OCI-LY1 (cell line): ENCODE measurements around the gene DACT2.

Source experiments
- H2AFZ ChIP-seq: fragments of 200-600 bp; sonication (generic), shearing (Covaris generic); 2 replicates; pipeline ENCODE4 v1.6.0; 2014; ENCODE audit warnings: antibody characterized with exemption, mild to moderate bottlenecking, low read length
- H3F3A ChIP-seq: fragments of 200-600 bp; sonication (generic), shearing (Covaris generic); 2 replicates; pipeline ENCODE4 v1.6.0; 2014; ENCODE audit warnings: mild to moderate bottlenecking, antibody characterized with exemption, low read length, moderate library complexity; ENCODE audit not compliant: insufficient read depth
- H3K27ac ChIP-seq: fragments of 200-600 bp; sonication (generic); 2 replicates; pipeline ENCODE4 v1.5.1; 2014; ENCODE audit warnings: low read length, mixed run types, mild to moderate bottlenecking, low read depth; ENCODE audit not compliant: poor library complexity, severe bottlenecking
- H3K27me3 ChIP-seq: fragments of 200-600 bp; sonication (generic); 2 replicates; pipeline ENCODE4 v1.6.0; 2014; ENCODE audit warnings: antibody characterized with exemption, mild to moderate bottlenecking, low read length, moderate library complexity; ENCODE audit not compliant: insufficient read depth
- H3K36me3 ChIP-seq: fragments of 200-600 bp; sonication (generic); 2 replicates; pipeline ENCODE4 v1.6.1; 2014; ENCODE audit warnings: mild to moderate bottlenecking, antibody characterized with exemption, low read length, moderate library complexity, mixed read lengths; ENCODE audit not compliant: insufficient read depth
- H3K4me1 ChIP-seq: fragments of 200-600 bp; sonication (generic); 2 replicates; pipeline ENCODE4 v1.5.1; 2014; ENCODE audit warnings: mild to moderate bottlenecking, low read length, moderate library complexity; ENCODE audit not compliant: insufficient read depth, severe bottlenecking
- H3K4me2 ChIP-seq: fragments of 200-600 bp; sonication (generic), shearing (Covaris generic); 2 replicates; pipeline ENCODE4 v1.6.1; 2014; ENCODE audit warnings: low read length
- H3K4me3 ChIP-seq: fragments of 200-600 bp; sonication (generic); 2 replicates; pipeline ENCODE4 v1.5.1; 2014; ENCODE audit warnings: low read length, low read depth, mild to moderate bottlenecking, mixed read lengths; ENCODE audit not compliant: poor library complexity, severe bottlenecking
- H3K79me2 ChIP-seq: fragments of 200-600 bp; shearing (Covaris generic); 2 replicates; pipeline ENCODE4 v1.6.1; 2016; ENCODE audit warnings: mixed run types, low read length, mixed read lengths; ENCODE audit not compliant: insufficient read depth
- H3K9ac ChIP-seq: fragments of 200-600 bp; sonication (generic), shearing (Covaris generic); 2 replicates; pipeline ENCODE4 v1.6.1; 2014; ENCODE audit warnings: mild to moderate bottlenecking, low read length, mixed read lengths
- H3K9me2 ChIP-seq: fragments of 200-600 bp; sonication (generic), shearing (Covaris generic); 2 replicates; pipeline ENCODE4 v1.6.1; 2014; ENCODE audit warnings: low read depth, mild to moderate bottlenecking, low read length, mixed read lengths
- H3K9me3 ChIP-seq: fragments of 200-600 bp; shearing (Covaris generic); 2 replicates; pipeline ENCODE4 v1.6.1; 2014; ENCODE audit warnings: low read length, mixed read lengths
- H4K20me1 ChIP-seq: fragments of 200-600 bp; sonication (generic), shearing (Covaris generic); 2 replicates; pipeline ENCODE4 v1.6.0; 2016; ENCODE audit warnings: mild to moderate bottlenecking, low read length; ENCODE audit not compliant: insufficient read depth
- EZH2 ChIP-seq: fragments of 200-600 bp; sonication (generic), shearing (Covaris generic); IDR thresholded peaks from 2 replicates; pipeline ENCODE4 v1.8.0; 2017; ENCODE audit warnings: borderline replicate concordance, mixed run types, mild to moderate bottlenecking, antibody characterized with exemption, low read length, moderate library complexity, mixed read lengths
- TF ChIP-seq, protein P1 (sequence below): fragments of 200-600 bp; sonication (generic), shearing (Covaris generic); IDR thresholded peaks from 2 replicates; pipeline ENCODE4 v1.5.1; 2017; ENCODE audit warnings: mild to moderate bottlenecking, antibody characterized with exemption, low read length, moderate library complexity, mixed read lengths

The DACT2 gene

DNA sequence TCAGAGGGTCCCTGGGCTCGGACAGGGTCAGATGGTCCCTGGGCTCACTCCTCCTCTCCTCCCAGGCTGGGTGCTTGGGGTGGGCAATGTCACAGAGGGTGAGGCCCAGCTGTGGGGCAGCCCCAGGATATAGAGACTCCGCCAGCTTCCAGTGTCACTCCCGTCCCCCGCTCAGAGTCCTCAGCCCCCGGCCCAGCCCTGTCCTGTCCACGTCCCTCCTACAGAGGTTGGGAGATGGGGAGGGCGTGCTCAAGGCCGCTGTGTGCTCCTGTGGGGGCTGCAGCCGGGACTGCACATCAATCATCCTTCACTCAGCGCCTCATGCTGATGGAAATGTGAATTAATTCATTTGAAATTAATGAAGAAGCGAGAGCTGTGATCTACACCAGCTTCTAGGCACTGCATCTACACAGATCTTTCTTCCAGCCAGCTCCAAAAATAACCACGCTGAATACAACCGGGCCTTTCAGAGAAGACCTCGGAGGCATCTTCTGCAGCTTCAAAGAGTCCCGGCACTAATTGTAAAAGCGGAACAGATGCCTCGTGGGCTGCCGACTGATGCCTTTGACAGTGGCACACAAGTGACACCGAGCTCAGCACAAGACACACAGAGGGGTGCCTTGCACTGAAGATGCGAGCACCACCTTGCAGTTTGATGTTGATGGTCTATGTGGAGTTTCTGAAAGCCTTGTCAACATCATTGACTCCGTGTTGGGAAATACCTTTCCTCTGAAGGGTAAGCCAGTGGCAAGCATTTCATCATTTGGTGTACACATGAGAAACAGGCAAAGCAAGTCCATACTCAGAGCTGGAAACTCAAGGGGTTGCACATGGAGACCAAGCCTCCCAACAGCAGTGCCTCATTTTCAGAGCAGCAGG lies 39.3 kb downstream of the DACT2 start:
- TF ChIP-seq, protein P1, sequence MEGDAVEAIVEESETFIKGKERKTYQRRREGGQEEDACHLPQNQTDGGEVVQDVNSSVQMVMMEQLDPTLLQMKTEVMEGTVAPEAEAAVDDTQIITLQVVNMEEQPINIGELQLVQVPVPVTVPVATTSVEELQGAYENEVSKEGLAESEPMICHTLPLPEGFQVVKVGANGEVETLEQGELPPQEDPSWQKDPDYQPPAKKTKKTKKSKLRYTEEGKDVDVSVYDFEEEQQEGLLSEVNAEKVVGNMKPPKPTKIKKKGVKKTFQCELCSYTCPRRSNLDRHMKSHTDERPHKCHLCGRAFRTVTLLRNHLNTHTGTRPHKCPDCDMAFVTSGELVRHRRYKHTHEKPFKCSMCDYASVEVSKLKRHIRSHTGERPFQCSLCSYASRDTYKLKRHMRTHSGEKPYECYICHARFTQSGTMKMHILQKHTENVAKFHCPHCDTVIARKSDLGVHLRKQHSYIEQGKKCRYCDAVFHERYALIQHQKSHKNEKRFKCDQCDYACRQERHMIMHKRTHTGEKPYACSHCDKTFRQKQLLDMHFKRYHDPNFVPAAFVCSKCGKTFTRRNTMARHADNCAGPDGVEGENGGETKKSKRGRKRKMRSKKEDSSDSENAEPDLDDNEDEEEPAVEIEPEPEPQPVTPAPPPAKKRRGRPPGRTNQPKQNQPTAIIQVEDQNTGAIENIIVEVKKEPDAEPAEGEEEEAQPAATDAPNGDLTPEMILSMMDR = no peak
- TF ChIP-seq EZH2 = no peak
- no peak overlapping the region for H3K4me3 ChIP-seq
- H3K4me1 ChIP-seq = no peaks in the 10 kb centered on the region
- no peak overlapping the region for H3K4me2 ChIP-seq
- 0 out of 2 replicates have a peak, but pooled peaks cover 4% of the 10 kb centered on the region for H3K27me3 ChIP-seq
- no peaks in the 10 kb centered on the region for H3K9me2 ChIP-seq
- no peak overlapping the region for H3K27ac ChIP-seq
- H3F3A ChIP-seq = no peaks in the 10 kb centered on the region
- H3K9ac ChIP-seq = no peak overlapping the region
- no peak overlapping the region for H2AFZ ChIP-seq
- H3K36me3 ChIP-seq = no peaks in the 10 kb centered on the region
- no peaks in the 10 kb centered on the region for H3K79me2 ChIP-seq
- no peaks in the 10 kb centered on the region for H4K20me1 ChIP-seq
- H3K9me3 ChIP-seq = no peaks in the 10 kb centered on the region

DNA sequence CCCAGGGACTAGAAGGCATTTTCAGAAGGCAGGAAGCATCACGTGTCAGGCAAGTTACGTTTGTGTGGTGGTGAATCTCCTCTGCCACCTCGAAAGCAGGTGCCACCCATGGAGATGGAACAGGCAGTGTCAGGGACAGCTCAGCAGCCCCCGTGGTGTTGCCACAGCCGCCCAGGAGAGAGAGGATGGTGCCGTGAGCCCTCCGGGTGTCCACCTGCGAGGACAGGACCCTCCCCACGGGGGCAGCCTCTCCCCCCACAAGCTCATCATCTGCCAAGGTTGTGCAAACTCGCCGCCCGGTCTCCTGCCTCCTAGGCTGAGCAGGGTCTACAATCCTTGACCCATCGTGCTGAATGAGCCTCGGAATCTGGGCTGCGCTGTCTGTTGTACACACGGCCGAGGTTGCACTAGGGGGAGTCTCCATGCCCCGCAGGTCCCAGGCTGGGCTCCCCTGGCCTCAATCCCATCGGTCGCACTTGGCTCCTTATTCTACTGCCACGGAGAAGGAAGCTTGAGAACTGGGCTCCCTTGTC lies 40.1 kb downstream of the DACT2 start:
- no peaks in the 10 kb centered on the region for H3K9me3 ChIP-seq
- no peak overlapping the region for H3K27ac ChIP-seq
- H3K4me1 ChIP-seq = no peaks in the 10 kb centered on the region
- no peaks in the 10 kb centered on the region for H3K9me2 ChIP-seq
- no peak overlapping the region for H3K4me2 ChIP-seq
- H4K20me1 ChIP-seq = no peaks in the 10 kb centered on the region
- no peak overlapping the region for H2AFZ ChIP-seq
- H3K9ac ChIP-seq = no peak overlapping the region
- TF ChIP-seq, protein P1 = no peak
- TF ChIP-seq EZH2 = no peak
- no peaks in the 10 kb centered on the region for H3K36me3 ChIP-seq
- H3K79me2 ChIP-seq = no peaks in the 10 kb centered on the region
- H3K27me3 ChIP-seq = 0 out of 2 replicates have a peak, but pooled peaks cover 4% of the 10 kb centered on the region
- H3F3A ChIP-seq = no peaks in the 10 kb centered on the region
- no peak overlapping the region for H3K4me3 ChIP-seq

DNA sequence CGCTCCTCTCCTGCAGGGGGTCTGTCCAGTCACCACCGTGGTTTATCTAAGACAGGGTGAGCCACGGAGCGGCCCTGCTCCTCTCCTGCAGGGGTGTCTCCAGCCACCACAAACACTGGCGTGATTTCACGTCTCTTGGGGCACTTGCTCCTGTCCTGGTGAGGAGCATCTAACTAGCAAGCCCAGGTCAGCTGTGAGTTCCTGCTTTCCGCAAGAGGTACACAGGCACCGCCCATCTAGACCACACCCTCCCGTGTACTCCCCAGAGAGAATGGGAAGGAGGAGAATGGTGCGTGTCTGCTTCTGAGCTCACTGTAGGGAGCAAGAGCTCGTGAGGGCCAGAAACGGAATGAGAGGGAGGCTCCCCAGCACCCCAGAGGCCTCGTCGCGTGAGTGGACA lies 40.7 kb downstream of the DACT2 start:
- H4K20me1 ChIP-seq = no peaks in the 10 kb centered on the region
- H3K9me3 ChIP-seq = no peaks in the 10 kb centered on the region
- H3K4me1 ChIP-seq = no peaks in the 10 kb centered on the region
- H3K36me3 ChIP-seq = no peaks in the 10 kb centered on the region
- H3K9me2 ChIP-seq = no peaks in the 10 kb centered on the region
- H3K27ac ChIP-seq = no peak overlapping the region
- no peak overlapping the region for H3K4me2 ChIP-seq
- no peaks in the 10 kb centered on the region for H3F3A ChIP-seq
- no peak overlapping the region for H3K4me3 ChIP-seq
- 0 out of 2 replicates have a peak, but pooled peaks cover 4% of the 10 kb centered on the region for H3K27me3 ChIP-seq
- H3K9ac ChIP-seq = no peak overlapping the region
- H3K79me2 ChIP-seq = no peaks in the 10 kb centered on the region
- no peak for TF ChIP-seq EZH2
- TF ChIP-seq, protein P1 = no peak
- no peak overlapping the region for H2AFZ ChIP-seq
